ENCODE measurements around the gene DEF6.
"Not testable (repeated sequence)": the region's sequence is repeated elsewhere in the genome, so short reads cannot be mapped to it uniquely, and the experiment has no call there.

DEF6 gene

DNA sequence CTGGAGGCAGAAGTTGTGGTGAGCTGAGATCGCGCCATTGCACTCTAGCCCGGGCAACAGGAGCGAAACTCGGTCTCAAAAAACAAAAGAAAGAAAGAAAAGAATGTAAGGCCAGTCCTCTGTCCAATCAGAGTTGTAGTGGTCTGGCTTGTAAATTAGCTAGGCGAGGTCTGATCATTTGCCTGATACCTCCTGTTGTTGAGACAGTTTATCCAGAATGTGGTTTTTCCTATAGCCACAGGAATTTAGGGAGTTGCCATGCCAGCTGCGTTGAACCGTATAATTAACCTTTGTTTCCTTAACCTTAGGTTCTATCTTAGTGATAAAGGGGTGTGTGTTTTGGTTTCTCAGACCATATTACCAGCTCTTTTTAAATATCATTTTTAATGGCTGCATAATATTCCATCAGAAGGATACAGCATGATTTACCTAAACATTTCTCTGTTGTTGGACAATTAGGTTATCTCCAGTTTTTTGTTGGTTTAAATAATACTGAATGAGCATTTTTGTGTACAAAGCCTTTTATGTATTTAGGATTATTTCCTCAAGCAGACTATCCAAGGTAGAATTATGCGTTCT is 33.0 kb downstream of the DEF6 start:
- DNase-seq (ENCODE audit: insufficient read length, low spot score): no peak
- no peak for FAIRE-seq
- TF ChIP-seq POLR2A (IDR thresholded peaks at IDR 0.05; ENCODE audit: low read depth, low read length): no peak

DNA sequence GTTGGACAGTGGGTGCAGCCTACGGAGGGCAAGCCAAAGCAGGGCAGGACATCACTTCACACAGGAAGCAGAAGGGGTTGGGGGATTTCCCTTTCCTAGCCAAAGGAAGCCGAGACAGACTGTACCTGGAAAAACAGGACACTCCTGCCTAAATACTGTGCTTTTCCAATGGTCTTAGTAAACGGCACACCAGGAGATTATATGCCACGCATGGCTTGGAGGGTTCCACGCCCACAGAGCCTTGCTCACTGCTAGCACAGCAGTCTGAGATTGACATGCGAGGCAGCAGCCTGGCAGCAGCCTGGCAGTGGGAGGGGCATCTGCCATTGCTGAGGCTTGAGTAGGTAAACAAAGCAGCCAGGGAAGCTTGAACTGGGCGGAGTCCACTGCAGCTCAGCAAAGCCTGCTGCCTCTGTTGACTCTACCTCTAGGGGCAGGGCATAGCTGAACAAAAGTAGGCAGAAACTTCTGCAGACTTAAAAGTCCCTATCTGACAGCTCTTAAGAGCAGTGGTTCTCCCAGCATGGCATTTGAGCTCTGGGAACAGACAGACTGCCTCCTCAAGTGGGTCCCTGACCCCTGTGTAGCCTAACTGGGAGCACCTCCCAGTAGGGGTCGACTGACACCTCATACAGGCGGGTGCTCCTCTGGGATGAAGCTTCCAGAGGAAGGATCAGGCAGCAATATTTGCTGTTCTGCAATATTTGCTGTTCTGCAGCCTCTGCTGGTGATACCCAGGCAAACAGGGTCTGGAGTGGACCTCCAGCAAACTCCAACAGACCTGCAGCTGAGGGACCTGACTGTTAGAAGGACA is 34.7 kb downstream of the DEF6 start:
- FAIRE-seq; DNase-seq (ENCODE audit: insufficient read length, low spot score): not testable (repeated sequence)

DNA sequence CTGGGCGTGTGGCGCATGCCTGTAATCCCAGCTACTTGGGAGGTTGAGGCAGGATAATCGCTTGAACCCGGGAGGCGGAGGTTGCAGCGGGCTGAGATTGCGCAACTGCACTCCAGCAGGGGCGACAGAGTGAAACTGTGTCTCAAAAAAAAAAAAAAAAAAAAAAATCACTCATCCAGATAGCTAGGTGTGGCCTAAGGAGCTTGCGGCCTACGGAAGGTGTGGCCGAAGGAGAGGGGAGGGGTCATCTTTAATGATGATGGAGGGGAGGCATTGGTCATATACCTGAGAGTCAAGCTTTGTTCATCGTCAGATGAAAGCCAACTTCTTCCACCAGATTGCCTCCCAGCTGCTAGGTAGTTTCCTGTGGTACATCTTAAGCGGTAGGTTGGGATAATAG is 43.9 kb downstream of the DEF6 start:
- DNase-seq (ENCODE audit: insufficient read length, low spot score) (no peak), FAIRE-seq (no peak)
- no peak for TF ChIP-seq POLR2A (IDR thresholded peaks at IDR 0.05; ENCODE audit: low read depth, low read length)

- peak; percentile 77 for TF ChIP-seq POLR2A (IDR thresholded peaks at IDR 0.05; ENCODE audit: low read depth, low read length)
- DNase-seq (ENCODE audit: insufficient read length, low spot score): peak; percentile 96
- FAIRE-seq: no peak
Observed at GRCh38 chr6:35342258-35343091, 44.9 kb downstream of the DEF6 start, which contains the start of gene PPARD. TSS of gene PPARD (plus strand) at chr6:35342558. CDS start at chr6:35411088, 68,530 bp downstream.

DNA sequence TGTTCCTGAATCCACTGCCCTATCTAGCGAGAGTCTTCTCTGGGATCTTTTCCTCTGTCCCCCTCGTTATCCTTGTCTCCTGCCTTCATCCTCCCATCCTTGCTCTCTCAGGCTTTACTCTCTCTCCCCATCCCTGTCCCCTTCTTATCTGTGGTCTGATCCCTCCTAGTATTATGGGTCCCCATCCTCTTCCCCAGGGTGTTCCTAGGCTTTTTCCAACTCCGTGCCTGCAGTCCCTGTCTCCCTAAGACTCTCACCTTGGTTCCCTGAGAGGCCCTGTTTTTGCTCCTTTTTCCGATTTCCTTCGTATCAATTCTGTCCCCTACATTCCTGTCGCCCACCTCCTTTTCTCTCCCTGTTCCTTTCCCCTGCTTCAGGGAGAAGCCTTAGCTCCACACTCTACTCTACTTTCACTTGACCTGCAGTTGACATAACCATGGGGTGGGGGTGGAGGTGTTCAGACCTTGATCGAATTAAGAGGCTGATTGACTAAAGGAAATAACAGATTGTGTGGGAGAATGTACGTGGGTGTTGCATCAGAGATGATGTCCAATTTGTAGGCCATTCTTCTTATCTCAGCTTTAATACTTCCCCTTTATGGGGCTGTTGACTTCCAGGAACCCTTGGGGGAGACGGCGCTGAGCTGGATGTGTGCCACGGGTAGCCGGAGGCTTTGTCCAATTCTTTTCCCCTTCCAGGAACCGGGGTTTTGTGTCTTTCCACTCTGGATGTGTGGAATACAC is 45.6 kb downstream of the DEF6 start:
- FAIRE-seq (no peak), DNase-seq (ENCODE audit: insufficient read length, low spot score) (no peak)
- no peak for TF ChIP-seq POLR2A (IDR thresholded peaks at IDR 0.05; ENCODE audit: low read depth, low read length)

DNA sequence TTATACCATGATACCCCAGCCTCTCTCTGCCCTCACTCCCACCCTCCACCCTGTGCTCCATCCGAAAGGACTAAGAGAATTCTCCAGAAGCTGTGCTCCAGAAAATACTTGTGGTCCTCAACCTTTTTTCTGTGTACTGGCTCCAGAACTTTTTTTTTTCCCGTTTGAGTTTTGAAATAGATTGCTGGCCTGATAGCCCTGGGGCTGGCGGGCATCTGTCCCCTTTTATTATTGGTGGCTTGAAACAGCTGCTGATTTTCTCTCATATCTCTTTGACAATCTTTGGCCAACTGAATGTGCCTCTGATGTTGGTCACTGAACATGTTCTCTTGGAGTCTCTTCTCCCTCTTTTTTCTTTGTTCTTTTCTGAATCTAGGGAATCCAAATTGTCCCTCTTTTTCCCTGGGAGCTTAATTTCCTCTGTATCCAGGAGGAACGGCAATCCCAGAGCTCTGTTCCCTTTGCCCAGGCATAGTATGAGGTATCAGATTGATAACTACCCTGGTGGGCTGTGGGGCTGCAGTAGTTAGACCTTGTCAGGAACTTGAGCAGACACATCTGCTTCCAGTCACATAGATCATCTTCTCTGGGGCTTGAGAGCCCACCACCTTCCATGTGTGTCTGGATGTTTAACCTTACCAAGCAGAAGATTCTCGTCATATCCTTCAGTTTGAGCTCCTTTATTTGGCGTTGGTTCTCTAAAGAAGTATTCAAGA is 46.4 kb downstream of the DEF6 start:
- TF ChIP-seq POLR2A (IDR thresholded peaks at IDR 0.05; ENCODE audit: low read depth, low read length): no peak

DNA sequence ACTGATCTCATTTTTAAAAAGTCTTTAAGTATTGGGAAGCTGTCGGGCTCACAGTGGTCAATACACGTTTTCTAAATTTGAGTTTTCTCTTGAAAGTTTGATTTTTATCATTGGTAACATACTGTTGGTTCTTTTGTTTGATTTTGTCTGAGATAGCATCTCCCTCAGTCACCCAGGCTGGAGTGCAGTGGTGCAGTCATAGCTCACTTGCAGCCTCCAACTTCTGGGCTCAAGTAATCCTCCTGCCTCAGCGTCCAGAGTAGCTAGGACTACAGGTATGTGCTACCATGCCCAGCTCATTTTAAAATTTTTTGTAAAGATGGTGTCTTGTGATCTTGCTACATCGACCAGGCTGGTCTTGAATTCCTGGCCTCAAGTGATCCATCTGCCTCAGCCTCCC is 53.8 kb downstream of the DEF6 start:
- FAIRE-seq (no peak), DNase-seq (ENCODE audit: insufficient read length, low spot score) (no peak)
- TF ChIP-seq POLR2A (IDR thresholded peaks at IDR 0.05; ENCODE audit: low read depth, low read length): no peak

More for the DNA sequence above, 46.4 kb downstream of the DEF6 start:
- DNase-seq (ENCODE audit: insufficient read length, low spot score) (no peak), FAIRE-seq (no peak)

DNA sequence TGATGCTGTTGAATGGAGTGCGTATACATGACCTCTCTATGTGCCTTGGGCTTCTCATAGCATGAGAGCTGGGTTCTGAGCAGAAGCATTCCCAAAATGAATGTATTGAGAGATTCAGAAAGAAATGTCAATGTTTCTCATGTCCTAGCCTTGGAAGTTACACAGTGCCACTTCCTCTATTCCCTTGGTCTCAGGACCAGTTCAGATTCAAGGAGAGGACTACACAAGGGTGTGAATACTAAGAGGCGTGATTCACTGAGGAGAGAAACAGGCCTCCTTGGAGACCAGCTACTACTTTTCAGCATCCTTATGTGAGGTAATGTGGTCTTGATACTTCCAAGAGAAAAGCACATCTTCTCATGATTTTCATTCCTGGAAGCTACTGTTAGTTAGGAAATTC is 55.1 kb downstream of the DEF6 start:
- FAIRE-seq (no peak), DNase-seq (ENCODE audit: insufficient read length, low spot score) (no peak)
- TF ChIP-seq POLR2A (IDR thresholded peaks at IDR 0.05; ENCODE audit: low read depth, low read length): no peak

GRCh38 chr6:35354361-35355135 is 56.9 kb downstream of the DEF6 start:
- DNase-seq (ENCODE audit: insufficient read length, low spot score) (no peak), FAIRE-seq (no peak)
- no peak for TF ChIP-seq POLR2A (IDR thresholded peaks at IDR 0.05; ENCODE audit: low read depth, low read length)

DNA sequence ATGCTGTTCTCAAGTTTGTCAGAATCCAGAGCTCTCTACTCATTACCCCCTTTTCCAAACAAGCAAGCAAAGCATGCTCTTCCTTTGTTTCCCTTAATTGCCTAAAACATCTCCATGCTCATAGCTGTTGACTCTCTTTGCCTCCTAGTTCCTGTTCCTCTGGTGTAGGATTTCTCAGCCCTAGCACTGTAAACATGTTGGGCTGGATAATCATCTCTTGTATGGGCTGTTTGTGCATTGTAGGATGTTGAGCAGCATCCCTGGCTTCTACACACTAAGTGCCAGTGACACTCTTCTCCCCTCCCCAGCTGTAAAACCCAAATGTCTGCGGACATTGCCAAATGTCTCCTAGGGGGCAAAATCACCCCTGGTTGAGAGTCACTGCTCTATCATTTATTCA is 58.8 kb downstream of the DEF6 start:
- no peak for TF ChIP-seq POLR2A (IDR thresholded peaks at IDR 0.05; ENCODE audit: low read depth, low read length)
- FAIRE-seq (no peak), DNase-seq (ENCODE audit: insufficient read length, low spot score) (no peak)

DNA sequence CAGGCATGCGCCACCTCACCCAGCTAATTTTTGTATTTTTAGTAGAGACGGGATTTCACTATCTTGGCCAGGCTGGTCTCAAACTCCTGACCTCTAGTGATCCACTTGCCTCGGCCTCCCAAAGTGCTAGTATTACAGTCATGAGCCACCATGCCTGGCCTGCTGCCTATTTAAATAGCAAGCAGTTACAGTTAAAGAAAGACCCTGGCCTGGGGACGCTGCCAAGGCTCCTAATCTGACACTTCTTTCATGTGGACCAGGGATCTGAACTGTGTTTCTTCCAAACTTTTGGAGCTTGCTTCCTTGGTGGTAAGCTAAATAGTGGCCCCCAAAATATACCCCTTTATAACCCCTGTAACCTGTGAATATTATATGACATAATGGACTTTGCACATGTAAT is 60.1 kb downstream of the DEF6 start:
- no peak for TF ChIP-seq POLR2A (IDR thresholded peaks at IDR 0.05; ENCODE audit: low read depth, low read length)
- DNase-seq (ENCODE audit: insufficient read length, low spot score) (no peak), FAIRE-seq (no peak)

DNA sequence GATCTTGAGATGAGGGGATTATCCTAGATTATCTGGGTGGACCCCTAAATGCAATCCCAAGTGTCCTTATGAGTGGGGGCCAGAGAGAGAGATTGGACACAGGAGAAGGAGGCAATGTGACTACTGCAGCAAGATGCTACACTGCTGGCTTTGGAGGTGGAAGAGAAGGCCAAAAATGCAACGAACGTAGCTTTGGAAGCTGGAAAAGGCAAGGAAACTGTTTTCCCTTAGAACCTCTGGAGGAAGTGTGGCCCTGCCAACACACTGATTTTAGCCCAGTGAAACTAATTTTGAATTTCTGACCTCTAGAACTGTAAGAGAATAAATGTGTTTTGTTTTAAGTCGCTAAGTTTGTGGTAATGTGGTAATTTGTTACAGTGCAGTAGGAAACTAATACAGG is 60.5 kb downstream of the DEF6 start:
- FAIRE-seq: no peak
- no peak for DNase-seq (ENCODE audit: insufficient read length, low spot score)
- TF ChIP-seq POLR2A (IDR thresholded peaks at IDR 0.05; ENCODE audit: low read depth, low read length): no peak
